CD4-positive, alpha-beta T cell treated with Interleukin-1 beta for 1 hour (primary cell): ENCODE results near the gene TENT4A.
A peak's percentile ranks its signal among the peaks of the same experiment; 100 is the strongest.
"Not testable (repeated sequence)": the region's sequence is repeated elsewhere in the genome, so short reads cannot be mapped to it uniquely, and the experiment has no call there.

ENCODE experiments used
- DNase-seq, 2 donors: peaks; one replicate each; pipeline ENCODE4 v3.0.0-alpha.2; 2020 to 2022

TENT4A gene

DNA sequence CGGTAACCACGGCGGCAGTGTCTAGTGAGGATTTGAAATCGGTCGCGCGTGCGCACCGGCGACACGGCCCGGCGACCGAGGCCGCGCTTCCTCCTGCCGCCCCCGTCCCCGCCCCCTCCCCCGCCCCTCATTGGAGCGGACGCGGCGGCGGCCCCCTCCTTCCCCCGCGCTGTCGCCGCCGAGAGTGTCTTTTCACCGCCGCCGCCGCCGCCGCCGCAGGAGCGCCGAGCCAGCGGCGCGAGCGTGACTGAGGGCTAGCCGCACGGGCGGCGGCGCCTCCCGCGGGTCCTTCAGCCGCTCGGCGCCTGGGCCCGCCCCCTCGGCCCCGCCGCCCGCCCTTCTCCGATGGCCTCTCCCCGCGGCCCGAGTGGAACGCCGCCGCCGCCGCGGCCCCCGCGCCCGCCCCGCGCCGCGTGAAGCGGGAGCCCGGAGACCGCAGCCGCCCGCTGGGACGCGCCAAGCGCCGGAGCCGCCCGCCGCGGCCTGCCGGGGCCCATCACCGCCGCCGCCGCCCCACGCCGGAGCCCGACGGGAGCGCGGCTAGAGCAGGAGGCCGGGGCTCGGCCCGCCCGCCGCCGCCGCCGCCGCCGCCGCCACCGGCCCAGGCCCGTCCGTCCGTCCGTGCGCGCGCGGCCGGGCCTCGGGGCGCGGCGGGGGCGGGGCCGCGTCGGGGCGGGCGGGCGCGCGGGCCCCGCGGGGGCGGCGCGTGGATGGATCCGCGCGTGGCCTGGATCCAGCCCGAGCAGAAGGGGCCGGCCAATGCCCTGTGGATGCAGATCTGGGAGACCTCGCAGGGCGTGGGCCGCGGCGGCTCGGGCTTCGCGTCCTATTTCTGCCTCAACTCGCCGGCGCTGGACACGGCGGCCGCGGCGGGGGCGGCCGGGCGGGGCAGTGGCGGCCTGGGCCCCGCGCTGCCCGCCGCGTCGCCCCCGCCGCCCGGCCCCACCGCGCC is at the start of gene TENT4A:
TENT4A (plus strand) TSS at position 159 of the 952 bp plus-strand sequence; CDS start at position 711, 552 bp downstream.
- DNase-seq: peak in 1 of 2 donors; percentile 28

DNA sequence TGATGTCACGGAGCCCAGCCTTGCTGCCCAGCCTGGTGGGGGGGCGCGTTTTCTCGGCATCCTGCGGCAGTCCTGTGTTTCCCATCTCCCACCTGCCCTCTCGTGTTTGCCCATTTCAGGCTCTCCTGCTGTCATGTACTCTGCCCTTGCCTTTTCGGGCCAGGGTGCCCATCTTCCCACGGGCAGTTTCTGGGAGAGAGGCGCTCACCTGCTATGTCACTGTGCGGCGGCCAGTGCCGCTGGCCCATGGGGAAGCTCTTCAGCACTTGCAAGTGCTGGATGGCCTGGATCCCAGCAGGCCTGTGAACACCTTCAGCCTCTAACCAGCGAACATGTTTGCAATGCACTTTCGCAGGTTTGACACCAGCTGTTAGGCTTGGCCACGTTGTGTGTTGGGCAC is 46.5 kb upstream of the TENT4A start:
- DNase-seq: no peak

DNA sequence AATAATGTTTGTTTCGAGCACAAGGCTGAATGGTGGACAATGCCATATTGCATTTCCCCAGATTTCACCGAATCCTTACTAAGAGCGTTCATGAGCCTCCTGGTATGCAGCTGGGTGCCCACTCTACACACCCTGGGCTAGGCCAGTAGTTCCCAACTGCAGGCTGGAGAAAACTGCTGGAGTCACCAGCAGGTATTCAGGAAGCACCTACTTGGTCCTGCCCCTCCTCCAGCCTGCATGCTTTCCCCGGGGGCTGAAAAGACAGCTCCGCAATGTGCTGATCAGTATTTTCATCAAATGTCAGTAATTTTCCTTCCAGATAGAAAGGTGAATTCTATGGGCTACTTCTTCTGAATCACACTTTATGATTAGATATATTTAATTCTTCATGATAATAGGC is 45.6 kb upstream of the TENT4A start:
- no peak for DNase-seq

DNA sequence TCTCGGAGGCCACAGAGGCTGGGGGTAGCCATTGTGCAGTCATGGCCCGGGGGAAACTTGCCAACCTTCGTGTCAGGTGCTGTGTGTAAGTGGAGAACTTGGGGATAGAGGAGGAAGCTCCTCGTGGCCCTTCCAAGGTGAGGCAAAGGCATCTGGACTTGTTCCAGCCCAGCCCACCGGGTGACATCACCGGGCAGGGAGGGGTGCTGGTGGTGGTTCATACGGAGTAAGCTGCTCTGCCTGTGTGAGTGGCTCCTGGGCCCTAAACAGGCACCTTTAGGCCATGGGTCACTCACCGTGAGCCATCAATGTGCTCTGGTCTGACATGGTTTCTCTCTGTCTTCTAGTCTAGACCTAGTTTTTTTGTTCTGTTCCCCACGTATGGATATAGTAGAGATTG is 44.5 kb upstream of the TENT4A start:
- not testable (repeated sequence) for DNase-seq

DNA sequence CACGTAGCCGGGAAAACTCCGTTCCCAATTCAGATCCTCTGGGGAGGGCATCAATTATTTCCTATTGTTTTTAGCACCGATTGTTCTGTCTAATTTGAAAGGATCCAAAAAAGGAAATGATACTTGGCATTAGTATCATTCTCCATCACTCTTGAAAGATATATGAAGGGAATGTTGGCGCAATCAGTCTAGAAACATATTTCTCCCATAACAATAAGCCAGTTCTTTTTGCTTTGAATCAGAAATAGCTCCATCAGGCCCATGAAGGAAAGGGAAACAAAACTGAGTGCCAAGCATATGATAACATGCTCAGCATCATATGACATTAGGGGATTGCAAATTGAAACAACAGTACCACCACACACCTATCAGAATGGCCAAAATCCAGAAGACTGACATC is 40.2 kb upstream of the TENT4A start:
- DNase-seq: no peak

DNA sequence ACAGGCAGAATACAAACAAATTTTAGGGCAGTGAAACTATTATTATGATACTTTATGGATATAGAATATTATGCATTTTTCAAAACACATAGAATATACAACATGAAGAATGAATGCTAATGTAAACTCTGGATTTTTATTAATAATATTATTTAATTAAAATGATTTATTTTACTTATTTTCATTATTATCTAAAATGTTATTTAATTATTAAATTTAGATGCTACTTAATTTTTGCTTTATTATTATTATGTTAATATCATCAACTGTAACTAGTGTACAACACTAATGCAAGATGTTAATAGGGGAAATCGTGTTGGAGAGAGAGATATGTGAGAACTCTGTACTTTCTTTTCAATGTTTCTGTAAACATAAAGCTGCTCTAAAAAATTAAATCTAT is 39.3 kb upstream of the TENT4A start:
- no peak for DNase-seq

DNA sequence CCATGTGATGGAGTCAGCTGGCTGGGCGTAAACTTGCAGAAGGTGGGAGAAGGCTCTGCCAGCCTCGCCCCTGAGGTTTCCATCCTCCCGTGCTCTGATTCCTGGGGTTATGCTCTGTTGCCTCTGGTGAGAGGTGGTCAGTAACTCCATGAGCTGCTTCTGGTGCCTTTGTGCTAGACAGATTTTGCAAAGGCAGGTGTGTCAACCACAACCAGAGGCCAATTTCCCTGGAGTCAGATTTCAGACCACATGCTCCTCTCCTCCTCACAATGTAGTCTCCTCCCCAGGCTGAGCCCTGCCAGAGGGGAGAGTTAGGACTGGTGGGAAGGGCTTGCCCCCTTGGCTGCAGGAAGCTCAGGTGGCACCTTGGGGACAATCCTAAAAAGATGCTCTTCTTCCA is 38.8 kb upstream of the TENT4A start:
- DNase-seq: no peak

DNA sequence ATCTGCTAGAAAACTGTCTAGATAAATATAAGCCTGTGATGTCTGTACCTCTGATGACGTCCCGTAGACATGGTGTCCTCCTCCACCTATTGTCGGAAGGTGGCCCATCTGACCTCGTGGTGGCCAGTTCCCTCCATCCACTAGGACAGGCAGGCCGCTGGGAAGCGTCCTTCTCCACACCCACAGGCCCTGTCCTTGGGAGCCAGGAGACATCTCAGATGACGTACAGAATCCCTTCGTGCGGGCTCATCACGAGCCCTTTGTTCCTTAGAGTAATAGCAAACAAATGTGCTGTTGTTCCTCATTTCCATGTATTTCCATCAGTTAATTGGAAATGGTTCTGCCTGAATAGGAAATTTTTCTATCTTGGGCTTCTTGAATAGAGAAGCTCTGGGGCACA is 38.3 kb upstream of the TENT4A start:
- no peak for DNase-seq

DNA sequence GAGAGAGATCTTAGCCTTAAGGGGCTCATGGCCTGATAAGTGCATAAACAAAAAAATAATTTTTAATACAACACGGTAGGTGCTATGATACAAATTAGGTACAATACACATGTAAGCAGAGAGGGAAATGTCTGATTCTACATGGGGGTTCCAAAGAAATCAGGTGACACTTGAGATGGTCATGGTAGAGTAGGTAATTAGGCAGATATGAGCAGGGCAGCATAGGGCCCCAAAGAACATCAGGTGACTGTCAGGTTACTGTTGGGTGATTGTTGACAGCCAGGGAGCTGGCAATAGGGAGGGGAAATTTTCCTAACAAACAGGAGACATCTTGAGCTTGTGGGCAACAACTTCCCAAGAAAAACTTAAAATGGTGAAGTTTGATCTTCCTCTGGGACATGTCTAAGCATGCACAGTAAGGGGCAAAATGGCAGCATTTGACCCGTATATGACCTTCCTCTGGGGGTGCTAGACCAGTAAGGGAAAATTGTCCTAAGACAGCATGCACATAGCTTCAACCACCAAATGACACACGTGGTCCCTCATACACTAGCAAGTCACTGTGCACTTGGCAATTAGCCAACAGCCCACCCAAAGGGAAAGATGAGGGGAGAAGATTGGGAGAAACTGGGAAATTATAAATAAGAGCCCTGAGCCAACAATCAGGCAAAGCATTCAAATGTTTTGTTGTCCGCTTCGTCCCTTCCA is 37.3 kb upstream of the TENT4A start:
- DNase-seq: no peak

DNA sequence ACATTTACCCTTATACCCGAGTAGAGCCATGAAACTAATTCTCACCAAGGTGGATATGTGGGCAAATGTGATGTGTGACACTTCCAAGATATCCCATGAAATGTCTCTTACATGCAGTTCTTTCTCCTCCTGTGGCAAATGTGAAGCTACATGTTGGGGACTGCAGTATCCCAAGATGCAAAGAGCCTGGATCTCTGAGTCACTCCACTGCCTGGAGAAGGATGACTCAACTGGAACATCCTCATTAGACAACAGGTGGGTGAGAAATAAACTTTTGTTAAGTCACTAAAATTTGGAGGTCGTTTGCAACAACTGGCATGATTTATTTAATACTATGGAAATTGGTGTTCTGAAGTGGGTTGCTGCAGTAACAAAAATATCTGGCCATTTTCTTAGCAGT is 36.5 kb upstream of the TENT4A start:
- DNase-seq: no peak

DNA sequence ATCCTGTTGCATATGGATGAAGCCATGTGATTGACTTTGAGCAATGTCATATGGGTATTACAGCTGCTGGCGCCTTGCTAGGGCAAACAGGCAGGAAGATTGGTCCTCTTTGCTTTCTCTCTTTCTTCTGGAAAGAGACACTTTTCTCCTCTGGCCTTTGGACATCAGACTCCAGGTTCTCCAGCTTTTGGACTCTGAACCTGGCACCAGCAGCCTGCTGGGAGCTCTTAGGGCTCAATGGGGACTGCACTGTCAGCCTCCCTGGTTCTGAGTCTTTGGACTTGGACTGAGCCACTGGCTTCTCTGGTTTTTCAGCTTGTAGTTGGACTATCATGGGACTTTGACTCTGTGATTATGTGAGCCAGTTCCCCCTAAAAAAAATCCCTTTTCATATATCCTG is 34.8 kb upstream of the TENT4A start:
- DNase-seq: no peak

DNA sequence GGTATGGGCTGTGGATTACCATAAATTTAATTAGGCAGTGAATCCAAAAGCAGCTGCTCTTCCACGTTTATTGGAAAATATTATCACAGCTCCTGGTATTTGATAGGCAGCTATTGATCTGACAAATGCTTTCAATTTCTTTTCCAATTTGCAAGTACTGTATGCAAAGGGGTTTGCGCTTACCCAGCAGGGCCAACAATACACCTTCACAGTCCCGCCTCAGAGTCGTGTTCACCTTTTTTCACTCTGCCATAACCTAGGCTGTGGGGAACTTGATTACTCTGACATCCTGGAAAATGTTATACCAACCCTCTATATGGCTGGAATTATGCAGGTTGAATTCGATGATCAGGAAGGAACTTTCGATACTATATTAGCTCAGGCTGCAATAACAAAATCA is 32.3 kb upstream of the TENT4A start:
- no peak for DNase-seq

DNA sequence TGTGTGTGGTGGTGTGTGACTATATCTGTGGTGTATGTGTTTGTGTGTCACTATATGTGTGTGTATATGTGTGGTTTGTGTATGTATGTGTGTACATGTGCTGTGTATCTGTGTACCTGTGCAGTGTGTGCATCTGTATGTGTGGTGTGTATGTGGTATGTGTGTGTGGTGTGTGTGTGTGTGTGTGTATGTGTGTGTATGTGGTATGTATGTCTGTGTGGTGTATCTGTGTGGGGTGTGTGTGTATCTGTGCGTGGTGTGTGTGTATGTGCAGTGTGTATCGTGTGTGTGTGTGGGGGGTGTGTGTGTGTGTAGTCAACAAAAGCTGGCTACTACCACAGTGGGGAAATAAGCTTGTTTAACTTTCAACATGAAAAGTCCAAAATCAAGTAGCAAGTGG is 31.6 kb upstream of the TENT4A start:
- no peak for DNase-seq

DNA sequence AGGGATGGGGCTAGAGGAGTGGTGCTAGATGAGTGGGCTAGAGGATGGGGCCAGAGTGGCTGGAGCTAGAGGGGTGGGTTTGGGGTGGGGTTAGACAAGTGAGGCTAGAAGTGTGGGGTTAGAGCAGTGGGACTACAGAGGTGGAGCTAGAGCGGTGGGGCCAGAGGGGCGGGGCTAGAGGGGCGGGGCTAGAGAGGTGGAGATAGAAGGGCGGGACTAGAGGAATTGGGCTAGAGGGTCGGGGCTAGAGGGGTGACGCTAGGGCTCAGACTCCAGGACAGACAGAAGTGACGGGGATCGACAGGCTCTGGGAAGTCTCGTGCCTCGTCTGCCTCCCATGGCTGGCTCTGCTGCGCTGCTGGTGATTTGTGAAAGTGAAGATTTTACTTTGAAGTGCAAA is 31.0 kb upstream of the TENT4A start:
- no peak for DNase-seq

DNA sequence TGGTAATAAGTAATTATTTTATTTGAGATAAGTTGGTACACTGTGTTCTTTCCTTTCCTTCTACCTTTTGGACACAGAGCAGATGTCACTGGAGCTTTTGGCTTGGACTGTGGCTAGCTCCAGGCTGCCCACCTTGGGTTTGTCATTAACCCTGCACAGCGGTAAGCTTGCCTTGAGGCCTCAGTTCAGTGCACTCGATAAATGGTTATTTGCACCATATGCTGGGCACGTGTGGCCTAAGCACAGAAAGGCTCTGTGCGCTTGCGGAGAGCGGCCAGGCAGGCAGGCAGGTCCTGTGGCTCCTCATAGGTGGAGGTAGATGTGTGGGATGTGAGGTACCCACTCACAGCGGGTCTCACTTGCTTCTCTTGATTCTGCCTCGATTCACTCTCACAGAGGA is 30.0 kb upstream of the TENT4A start:
- DNase-seq: no peak

DNA sequence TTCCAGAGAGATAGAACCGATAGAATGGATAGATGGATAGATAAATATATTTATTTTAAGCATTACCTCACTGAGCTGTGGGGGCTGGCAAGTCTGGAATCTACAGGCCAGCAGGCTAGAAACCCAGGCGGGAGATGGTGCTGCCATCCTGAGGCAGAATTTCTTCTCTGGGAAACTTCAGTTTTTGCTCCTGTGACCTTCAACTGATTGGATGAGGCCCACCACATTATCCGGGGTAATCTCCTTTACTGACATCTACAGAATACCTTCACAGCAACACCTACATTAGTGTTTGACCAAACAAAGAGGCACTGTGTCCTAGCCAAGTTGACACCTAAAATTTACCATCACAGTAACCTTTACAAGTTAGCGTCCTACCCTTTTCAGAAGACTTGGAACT is 29.2 kb upstream of the TENT4A start:
- DNase-seq: no peak

DNA sequence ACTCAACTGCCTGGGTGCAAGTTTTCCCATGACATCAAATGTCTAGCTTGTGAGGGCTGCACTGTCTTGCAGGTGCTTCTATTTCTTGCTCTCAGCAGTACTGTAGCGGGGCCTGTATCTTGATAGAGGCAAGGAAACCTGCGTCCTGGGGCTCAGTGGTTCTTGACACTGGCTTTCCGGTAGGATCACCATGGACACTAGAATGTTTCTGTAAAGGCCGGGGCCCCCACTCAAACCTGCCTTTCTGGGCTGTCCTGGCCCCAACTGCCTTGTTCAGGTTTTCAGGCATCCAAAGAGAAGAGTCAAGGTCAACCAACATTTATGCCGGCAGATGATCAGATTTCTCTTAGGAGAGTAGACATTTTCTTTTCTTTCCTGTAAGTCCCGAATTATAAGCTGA is 26.7 kb upstream of the TENT4A start:
- DNase-seq: no peak

DNA sequence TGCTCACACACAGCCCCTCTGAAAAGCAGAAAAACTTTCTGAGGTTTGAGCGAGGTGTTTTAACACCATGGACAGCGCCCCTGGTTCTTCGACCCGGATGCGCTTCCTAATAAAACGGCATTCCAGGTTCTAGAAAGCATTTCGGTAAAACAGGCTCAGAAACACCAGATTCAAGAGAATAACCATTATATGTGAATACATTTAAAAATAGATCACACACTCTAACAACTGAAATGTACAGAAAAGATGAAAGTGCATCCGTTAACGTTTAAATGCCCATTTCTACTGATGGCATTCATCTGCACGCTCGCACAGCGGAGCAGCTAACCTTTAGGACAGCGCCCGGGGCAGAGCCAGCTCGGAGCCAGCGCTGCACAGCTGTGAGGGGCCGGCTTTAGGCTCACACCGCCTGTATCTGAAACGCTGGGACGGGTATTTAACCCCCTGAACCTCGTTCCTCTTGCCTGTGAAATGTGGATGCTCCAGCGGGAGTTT is 26.3 kb upstream of the TENT4A start:
- DNase-seq: no peak

DNA sequence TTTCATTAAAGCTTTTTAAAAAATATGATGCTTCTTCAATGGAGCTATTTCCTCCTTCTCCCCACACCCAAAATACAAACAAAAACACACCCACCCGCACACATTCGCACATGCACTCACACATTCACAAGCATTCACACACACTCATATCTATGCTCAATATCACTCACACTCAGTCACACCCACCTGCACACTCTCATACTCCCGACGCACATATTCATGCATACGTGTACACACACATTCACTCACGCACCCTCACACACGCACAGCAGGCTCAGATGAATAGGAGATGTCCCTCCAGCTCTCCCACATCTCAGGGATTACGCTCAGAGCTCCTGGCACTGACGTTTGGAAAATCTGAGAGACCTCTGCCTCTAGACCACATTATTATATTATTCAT is 25.7 kb upstream of the TENT4A start:
- no peak for DNase-seq

DNA sequence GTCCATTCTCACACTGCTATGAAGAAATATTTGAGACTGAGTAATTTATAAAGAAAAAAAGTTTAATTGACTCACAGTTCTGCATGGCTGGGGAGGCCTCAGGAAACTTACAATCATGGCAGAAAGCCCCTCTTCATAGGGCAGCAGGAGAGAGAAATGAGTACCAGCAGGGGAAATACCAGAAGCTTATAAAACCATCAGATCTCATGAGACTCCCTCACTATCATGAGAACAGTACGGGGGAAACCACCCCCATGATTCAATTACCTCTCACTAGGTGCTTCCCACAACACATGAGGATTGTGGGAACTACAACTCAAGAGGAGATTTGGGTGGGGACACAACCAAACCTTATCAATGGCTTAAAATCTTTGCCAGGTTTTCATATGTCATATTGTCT is 20.3 kb upstream of the TENT4A start:
- no peak for DNase-seq

DNA sequence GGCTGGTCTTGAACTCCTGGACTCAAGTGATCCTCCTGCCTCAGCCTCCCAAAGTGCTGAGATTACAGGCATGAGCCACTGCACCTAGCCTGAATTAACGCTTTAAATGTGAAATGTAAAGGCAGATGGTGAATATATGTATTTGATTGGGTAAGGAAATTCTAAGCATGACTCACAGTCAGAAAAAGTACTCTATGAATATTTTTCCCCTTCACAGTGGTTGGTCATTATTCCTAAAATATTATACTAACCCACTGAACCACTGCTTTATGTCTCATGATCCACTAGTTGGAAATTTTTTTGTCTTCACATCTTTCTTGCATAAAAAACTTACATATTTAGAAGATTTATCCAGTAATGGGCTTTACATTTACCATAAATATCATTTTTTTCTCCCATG is 14.5 kb upstream of the TENT4A start:
- DNase-seq: no peak

DNA sequence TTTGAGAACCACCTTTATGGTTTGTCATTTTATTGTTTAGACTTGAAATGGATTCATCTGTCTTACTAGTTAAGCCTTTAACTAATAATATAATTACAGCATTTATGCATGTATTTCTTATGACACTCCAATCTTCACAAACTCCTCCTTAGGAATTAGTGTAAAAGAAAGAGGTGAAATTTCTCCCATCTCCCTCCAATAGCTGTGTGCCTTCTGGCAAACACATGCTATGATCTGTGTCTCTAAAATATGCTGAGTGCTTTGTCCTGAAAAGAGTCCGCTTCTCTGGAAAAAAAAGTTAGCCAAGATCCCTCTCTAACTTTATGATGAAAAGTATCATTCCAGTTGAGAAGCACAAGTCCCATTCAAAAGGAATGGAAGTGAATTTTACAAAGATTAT is 13.9 kb upstream of the TENT4A start:
- no peak for DNase-seq

DNA sequence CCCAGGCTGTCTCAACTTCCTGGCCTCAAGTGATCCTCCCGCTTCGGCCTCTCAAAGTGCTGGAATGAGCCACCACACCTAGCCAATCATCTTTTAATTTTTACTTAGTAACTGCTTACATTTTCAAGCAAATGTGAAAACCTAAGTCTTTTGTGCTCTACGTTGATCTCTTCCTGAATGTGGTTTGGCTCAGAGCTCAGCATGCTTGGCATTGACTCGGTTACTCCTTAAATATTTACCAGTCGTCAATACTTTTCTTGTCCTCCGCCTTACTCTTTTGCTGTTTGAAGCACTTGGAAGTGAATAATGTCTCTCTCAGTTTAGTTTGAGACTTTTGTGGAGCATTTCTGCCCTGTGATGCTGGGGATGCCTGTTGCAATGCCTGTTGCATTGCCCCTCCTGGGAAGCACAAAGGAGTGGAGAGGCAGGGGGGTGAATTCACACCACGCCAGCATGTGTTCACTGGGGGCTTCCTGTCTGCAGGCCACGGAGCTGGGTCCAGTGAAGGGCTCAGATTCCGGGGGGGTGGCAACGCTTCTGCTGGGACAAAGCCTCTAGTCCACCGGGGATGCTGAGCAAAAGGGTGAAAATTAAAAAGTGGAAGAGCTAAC is 13.1 kb upstream of the TENT4A start:
- no peak for DNase-seq
